GM10248 (cell line): ENCODE measurements around the gene TAS2R43.
"Not testable (repeated sequence)": the region's sequence is repeated elsewhere in the genome, so short reads cannot be mapped to it uniquely, and the experiment has no call there.

Experiments
- CTCF ChIA-PET: fragments of 300-600 bp; sonication (Branson Sonifier 250); formaldehyde crosslinking; extraction: SDS; loops from one replicate; lab custom pipeline; 2021; ENCODE audit warnings: antibody characterized with exemption; lab: Yijun Ruan, JAX
- POLR2A ChIA-PET: fragments of 350-650 bp; sonication (Branson Sonifier 250); formaldehyde crosslinking; extraction: SDS; loops from one replicate; lab custom pipeline; 2020; ENCODE audit warnings: antibody characterized with exemption; lab: Yijun Ruan, JAX
- DNase-seq: peaks from one replicate; pipeline ENCODE4 v3.0.0; 2012; ENCODE audit errors: extremely low spot score
- CTCF ChIP-seq: IDR thresholded peaks from 2 replicates; pipeline ENCODE4 v1.5.1; 2012; ENCODE audit warnings: mild to moderate bottlenecking, low read depth; ENCODE audit errors: extremely low read depth, missing control alignments, control extremely low read depth

TAS2R43 gene

DNA sequence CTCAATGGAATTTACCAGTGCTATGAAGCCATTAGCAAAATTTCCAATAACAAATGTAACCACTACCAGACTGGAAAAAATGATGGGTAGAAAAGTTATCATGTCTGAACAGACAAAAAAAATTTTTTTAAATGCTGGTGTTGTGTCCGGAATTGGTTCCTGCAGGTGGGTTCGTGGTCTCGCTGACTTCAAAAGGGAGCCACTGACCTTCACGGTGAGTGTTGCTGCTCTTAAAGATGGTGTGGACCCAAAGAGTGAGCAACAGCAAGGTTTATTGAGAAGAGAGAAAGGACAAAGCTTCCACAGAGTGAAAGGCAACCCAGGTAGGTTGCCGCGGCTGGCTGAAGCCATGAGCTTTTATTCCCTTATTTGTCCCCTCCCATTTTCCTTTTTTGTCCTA, at the start of gene TAS2R43:
Gene TAS2R43 (minus strand): TSS at position 186 of the 400 bp plus-strand sequence. CDS start 84 bp downstream, at position 102.
- POLR2A ChIA-PET, result no interaction called here
- CTCF ChIA-PET, result no interaction called here
- TF ChIP-seq CTCF, result no peak
- no peak for DNase-seq

DNA sequence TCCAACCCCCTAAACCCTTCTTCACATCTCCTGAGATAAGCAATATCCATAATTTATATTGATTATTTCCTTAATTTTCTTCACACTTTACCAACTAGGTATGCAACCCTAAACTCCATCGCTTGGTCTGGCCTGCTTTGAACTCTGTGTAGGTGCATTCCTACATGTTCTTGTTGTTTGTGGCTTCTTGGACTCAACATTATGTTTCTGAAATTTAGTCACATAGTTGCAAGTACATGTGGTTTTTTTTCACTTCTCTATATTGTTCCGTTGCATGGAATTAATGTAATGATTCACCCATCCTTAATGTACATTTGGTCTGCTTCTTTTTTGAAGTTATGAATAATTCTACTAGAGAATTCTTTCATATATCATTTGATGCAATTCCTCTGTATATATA, 44.0 kb upstream of the TAS2R43 start:
- POLR2A ChIA-PET, result no interaction called here
- TF ChIP-seq CTCF, result no peak
- DNase-seq, result no peak
- CTCF ChIA-PET, result no interaction called here

- CTCF ChIA-PET, result no interaction called here
- POLR2A ChIA-PET, result no interaction called here
- DNase-seq, result no peak
- no peak for TF ChIP-seq CTCF
Measured at GRCh38 chr12:11134305-11134704, 42.2 kb upstream of the TAS2R43 start, which contains the start of gene TAS2R30. Gene TAS2R30 (minus strand): TSS chr12:11134644. CDS start chr12:11134244, 400 bp downstream.

DNA sequence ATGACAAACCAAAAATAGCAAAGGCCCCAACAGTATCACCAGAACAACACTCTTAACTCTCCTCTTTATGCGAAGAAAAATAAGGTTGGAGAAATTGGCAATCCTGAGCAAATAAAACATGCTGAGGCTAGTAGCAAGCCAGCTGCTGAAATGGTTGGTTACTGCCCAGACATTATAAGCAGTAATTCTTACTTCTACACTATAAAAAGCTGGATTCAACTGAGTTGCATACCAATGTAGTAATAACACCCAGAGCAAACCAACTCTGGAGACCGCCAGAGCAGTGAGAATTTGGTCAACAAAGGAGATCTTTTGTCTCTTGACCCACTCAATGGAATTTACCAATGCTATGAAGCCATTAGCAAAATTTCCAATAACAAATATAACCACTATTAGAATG, 41.7 kb upstream of the TAS2R43 start:
- no peak for TF ChIP-seq CTCF
- POLR2A ChIA-PET, result no interaction called here
- CTCF ChIA-PET, result interaction anchor here (0.9 kb wide), 1 partner anchor 10 kb away, joined by 3 read pairs; no protein-coding TSS in a partner anchor
- no peak for DNase-seq

- ChIA-PET POLR2A (no interaction called here), CTCF (interaction anchor here (0.9 kb wide), 1 partner anchor 10 kb away, joined by 3 read pairs; no protein-coding TSS in a partner anchor)
- no peak for TF ChIP-seq CTCF
- DNase-seq, result no peak
Measured at GRCh38 chr12:11133162-11133561, 41.0 kb upstream of the TAS2R43 start.

DNA sequence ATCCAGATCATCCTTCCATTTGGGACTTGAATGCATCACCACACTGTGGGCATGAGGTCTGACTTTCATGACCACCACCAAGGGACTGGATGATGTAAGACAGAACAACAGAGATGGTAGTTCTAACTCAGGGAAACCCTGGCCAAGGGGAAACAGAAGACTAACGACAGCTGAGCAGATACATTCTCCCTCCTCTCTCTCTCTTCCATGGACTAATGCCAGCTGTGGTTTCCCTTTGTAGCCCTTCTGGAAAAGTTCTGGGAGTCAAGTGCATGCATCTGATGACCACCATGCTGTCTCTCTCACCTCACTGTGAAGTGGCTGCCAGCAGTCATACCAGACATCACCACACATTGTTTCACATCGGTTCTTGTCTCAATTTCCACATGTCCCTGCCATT, 38.9 kb upstream of the TAS2R43 start:
- no peak for DNase-seq
- ChIA-PET CTCF (no interaction called here), POLR2A (no interaction called here)
- no peak for TF ChIP-seq CTCF

GRCh38 chr12:11130382-11130781, 38.3 kb upstream of the TAS2R43 start:
- CTCF ChIA-PET, result no interaction called here
- TF ChIP-seq CTCF, result no peak
- no peak for DNase-seq
- POLR2A ChIA-PET, result no interaction called here

DNA sequence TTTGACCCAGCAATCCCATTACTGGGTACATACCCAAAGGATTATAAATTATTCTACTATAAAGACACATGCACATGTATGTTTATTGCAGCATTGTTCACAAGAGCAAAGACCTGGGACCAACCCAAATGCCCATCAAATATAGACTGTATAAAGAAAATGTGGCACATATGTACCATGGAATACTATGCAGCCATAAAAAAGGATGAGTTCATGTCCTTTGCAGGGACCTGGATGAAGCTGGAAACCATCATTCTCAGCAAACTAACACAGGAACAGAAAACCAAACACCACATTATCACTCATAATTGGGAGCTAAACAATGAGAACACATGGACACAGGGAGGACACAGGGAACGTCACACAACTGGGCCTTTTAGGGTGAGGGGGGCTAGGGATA, 22.0 kb upstream of the TAS2R43 start:
- POLR2A ChIA-PET, CTCF ChIA-PET, DNase-seq: not testable (repeated sequence)

DNA sequence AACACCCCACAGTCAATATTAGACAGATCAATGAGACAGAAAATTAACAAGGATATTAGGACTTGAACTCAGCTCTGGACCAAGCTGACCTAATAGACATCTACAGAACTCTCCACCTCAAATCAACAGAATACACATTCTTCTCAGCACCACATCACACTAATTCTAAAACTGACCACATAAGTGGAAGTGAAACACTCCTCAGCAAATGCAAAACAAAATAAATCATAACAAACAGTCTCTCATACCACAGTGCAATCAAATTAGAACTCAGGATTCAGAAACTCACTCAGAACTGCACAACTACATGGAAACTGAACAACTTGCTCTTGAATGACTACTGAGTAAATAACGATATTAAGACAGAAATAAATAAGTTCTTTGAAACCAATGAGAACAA, 19.1 kb upstream of the TAS2R43 start:
- POLR2A ChIA-PET, DNase-seq, CTCF ChIA-PET: not testable (repeated sequence)
